GM23248 (cell line): ENCODE results near the gene FBXO8.

Experiments
- EZH2 ChIP-seq: fragments of 200-600 bp; sonication (generic); IDR thresholded peaks from 2 replicates; pipeline ENCODE4 v1.6.1; 2018; ENCODE audit warnings: antibody characterized with exemption, mild to moderate bottlenecking; ENCODE audit not compliant: insufficient read depth, poor library complexity, severe bottlenecking
- EZH2phosphoT487 ChIP-seq: fragments of 200-600 bp; sonication (generic); IDR thresholded peaks from 2 replicates; pipeline ENCODE4 v1.6.1; 2018; ENCODE audit warnings: antibody characterized with exemption, moderate library complexity, mild to moderate bottlenecking, low read depth; ENCODE audit not compliant: insufficient read depth

GRCh38 chr4:174255786-174256185, 27.7 kb downstream of the FBXO8 start:
- TF ChIP-seq EZH2: no peak
- TF ChIP-seq EZH2phosphoT487: no peak
